Activated CD4-positive, alpha-beta T cell treated with anti-CD3 and anti-CD28 coated beads, Interleukin-2, amount 50 U/mL, for 24 hours (primary cell): ENCODE measurements around the gene SASH1.

Experiments
- DNase-seq, 2 donors: peaks; one replicate each; pipeline ENCODE4 v3.0.0-alpha.2; 2020; ENCODE audit warnings: low read depth in 1 of 2, low spot score in 1 of 2

Gene SASH1

DNA sequence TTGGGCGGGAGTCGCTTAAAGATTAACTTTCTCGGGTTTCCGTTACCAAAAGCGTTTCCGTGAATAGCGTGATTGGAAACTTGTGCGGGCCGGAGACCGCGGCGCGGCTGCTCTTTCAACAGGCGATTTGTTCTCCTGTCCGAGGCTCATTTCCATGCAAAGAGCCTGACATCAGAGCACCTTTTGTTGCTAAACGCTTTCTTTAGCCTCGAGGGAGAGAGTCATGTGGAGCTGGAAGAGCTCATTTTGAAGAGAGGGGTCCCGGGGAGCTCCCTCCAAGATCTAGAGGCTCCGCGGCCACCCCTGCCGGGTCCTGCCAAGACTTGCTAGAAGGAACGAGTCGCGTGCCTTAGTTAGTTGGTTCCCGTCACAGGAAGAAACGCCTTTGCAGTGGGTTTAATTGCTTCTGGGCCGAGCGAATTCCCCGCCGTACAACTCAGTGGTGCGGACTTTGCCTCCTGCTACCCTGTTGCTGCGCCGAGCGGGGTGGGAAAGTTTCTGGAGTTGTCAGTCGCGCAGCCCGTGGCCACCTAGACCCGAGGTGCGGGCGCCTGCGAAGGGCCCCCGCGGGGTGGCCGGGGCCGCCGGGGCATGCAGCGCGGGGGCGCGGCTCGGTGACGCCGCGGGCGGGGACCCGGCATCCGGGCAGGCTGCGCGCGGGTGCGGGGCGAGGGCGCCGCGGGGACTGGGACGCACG lies at the start of gene SASH1:
TSS of gene SASH1 (plus strand) at position 489 of the 697 bp plus-strand sequence. CDS start 230 bp downstream, outside the sequence.
- DNase-seq, result no peak

GRCh38 chr6:148293181-148293995 lies 49.2 kb upstream of the SASH1 start:
- DNase-seq, result no peak

- DNase-seq, result no peak
Observed at GRCh38 chr6:148294059-148294458, 48.6 kb upstream of the SASH1 start.

GRCh38 chr6:148295261-148295887 lies 47.3 kb upstream of the SASH1 start:
- DNase-seq, result no peak

GRCh38 chr6:148296771-148297170 lies 45.9 kb upstream of the SASH1 start:
- DNase-seq, result no peak

DNA sequence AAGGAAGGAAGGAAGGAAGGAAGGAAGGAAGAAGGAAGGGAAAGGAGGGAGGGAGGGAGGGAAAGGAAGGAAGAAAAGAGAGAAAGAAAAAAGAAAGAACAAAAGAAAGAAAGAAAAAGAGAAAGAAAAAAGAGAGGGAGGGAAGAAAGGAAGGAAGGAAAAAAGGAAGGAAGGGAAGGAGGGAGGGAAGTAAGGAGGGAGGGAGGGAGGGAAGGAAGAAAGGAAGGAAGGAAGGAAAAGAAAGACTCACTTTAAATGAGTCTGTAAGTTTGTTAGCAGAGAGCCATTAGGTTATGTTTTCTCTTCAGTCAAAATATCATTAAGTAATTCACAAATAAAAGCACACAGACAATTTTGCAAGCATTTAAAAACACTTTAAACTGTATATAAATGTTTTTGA lies 44.0 kb upstream of the SASH1 start:
- no peak for DNase-seq

GRCh38 chr6:148303616-148304015 lies 39.0 kb upstream of the SASH1 start:
- no peak for DNase-seq

DNA sequence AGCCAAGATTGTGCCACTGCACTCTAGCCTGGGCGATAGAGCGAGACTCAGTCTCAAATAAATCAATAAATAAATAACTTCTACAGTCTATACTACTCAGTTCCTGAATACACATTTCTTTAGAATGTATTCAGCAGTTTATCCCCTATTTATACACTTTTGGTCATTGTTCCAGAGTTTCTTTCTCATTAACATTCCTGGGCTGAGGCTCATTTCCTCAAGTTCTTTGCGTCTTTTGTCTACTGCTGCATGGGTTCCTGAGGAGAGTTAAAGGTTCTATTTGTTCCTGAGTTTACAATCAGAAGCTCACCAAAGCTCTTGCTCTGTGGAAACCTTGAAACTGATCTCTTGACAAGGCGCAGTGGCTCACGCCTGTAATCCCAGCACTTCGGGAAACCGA lies 37.7 kb upstream of the SASH1 start:
- no peak for DNase-seq

- DNase-seq, result no peak
Observed at GRCh38 chr6:148306286-148306685, 36.4 kb upstream of the SASH1 start.

- no peak for DNase-seq
Observed at GRCh38 chr6:148307405-148307804, 35.2 kb upstream of the SASH1 start.

DNA sequence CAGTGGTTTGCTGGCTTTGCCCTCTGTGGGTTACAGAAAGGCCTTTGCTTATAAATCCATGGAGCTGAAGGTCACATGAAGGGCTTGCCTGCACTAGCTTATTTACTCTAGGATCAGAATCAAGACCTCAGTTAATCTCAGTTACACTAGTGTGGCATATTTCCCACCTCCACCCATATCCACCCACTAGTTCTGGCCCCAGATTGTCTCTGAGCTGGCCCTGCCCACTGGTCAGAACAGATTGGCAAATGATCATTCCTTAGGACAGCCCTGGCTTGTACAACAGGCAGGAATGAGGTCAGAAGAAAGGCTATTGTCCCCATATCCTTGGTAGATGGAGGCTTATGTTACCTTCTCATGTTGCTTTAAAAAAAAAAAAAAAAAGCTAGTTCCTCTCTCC lies 33.3 kb upstream of the SASH1 start:
- DNase-seq, result no peak

- DNase-seq, result no peak
Observed at GRCh38 chr6:148311966-148312669, 30.5 kb upstream of the SASH1 start.

DNA sequence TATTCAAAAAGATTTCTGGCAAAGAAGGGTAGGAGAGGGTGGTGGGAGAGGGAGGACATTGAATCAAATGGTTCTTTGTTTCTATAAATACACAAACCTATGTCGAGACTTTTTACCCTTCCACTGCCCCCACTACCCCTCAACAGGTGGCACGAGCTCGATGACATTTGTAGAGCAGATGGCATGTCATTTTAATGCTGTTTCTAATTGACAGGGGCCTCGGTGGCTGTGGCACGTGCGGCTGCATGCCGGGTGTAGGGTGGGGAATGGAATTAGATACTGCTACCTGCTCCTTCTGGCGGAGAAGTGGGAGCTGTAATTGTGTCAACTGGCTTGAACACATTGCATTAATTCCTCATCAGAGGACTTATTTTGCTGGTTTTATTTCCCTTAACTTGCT lies 29.1 kb upstream of the SASH1 start:
- no peak for DNase-seq

DNA sequence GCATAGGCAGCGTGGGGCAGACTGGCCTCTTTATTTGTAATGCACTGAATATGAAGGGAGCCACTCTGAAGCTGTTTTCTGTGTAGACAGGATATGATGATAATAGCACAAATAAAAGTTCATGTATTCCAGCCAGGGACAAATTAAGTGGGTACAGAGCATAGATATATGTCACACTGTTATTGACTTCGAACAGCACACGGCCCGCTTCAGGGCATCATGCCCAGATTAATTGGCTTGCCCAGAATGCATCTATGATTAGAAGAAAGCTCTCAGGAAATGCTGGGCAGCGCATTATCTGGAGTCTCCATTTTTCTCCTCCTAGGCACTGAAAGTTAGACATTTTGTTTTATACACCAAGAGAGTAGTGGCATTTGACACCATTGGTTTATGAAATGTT lies 26.3 kb upstream of the SASH1 start:
- no peak for DNase-seq

GRCh38 chr6:148317051-148317450 lies 25.6 kb upstream of the SASH1 start:
- DNase-seq, result no peak

DNA sequence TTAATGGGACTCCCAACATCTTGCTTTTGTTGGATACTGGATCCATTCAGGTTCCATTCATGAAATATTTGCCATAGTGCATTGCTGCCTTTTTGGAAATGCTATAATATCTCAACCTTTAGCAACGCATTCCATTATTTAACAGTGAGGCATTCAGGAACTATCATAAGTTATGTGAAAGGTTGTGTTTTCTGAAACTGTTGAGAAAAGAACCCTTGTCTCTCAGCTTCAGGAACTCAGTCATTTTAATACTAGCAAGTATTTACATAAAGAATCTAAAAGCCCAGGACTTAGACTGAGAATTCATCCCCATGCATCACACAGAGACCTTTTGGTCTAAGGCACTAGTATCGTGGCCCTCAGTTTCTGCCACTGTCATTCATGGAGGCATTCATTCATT lies 24.9 kb upstream of the SASH1 start:
- no peak for DNase-seq

GRCh38 chr6:148322704-148323103 lies 19.9 kb upstream of the SASH1 start:
- DNase-seq, result no peak

- DNase-seq, result no peak
Observed at GRCh38 chr6:148323344-148323743, 19.3 kb upstream of the SASH1 start.

DNA sequence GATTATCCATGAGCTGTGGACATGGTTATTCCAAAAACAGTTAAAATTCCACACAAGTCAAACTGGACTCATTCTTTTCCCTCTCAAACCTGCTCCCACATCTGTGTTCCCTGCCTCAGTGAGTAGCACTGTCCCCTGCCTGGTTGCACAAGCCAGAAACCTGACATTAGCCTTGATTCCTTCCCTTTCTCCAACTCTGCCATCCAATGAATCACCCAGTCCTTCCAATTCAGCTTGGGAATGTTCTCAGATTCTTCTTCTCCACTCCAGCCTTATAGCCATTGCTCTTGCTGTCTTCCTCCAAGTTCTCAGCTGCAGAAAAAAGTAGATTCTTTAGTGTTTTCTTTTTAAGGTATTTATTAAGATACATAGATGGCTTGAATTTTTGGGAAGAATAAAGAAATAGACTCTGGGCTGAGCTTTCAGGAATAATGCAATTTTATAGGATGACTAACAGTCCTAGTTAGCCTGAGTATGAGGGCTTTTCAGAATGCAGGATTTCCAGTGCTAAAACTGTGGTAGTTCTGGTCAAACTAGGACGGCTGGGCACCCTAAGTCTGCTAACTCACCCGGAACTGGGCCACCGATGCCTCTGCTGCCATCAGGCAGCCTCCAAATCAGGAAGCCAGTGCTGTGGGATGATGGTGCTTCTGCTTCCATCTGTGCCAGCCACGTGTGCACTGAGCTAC lies 18.2 kb upstream of the SASH1 start:
- no peak for DNase-seq

- no peak for DNase-seq
Observed at GRCh38 chr6:148325316-148326068, 17.1 kb upstream of the SASH1 start.
